KMS-11 (cell line): ENCODE measurements around the gene KPTN.

Experiments
- H2AFZ ChIP-seq: fragments of 200-600 bp; sonication (generic); 2 replicates; pipeline ENCODE4 v1.6.1; 2016; ENCODE audit warnings: antibody characterized with exemption, mixed run types, low read depth
- H3K27ac ChIP-seq: fragments of 200-600 bp; sonication (generic); 2 replicates; pipeline ENCODE4 v1.6.1; 2016; ENCODE audit warnings: mild to moderate bottlenecking, mixed run types
- H3K27me3 ChIP-seq: fragments of 200-600 bp; sonication (generic); 2 replicates; pipeline ENCODE4 v1.6.1; 2017; ENCODE audit warnings: mild to moderate bottlenecking, low read depth, mixed run types, moderate library complexity; ENCODE audit not compliant: insufficient read depth
- H3K36me3 ChIP-seq: fragments of 200-600 bp; sonication (generic); 2 replicates; pipeline ENCODE4 v1.6.1; 2017; ENCODE audit warnings: mild to moderate bottlenecking, mixed run types; ENCODE audit not compliant: insufficient read depth
- H3K4me1 ChIP-seq: fragments of 200-600 bp; sonication (generic); 2 replicates; pipeline ENCODE4 v1.6.1; 2016; ENCODE audit warnings: mild to moderate bottlenecking, low read depth, mixed run types; ENCODE audit not compliant: poor library complexity, severe bottlenecking
- H3K4me2 ChIP-seq: fragments of 200-600 bp; sonication (generic); 2 replicates; pipeline ENCODE4 v1.7.0; 2016; ENCODE audit warnings: mild to moderate bottlenecking, mixed run types
- H3K4me3 ChIP-seq: fragments of 200-600 bp; sonication (generic); IDR thresholded peaks from 2 replicates; pipeline ENCODE4 v1.6.1; 2017; ENCODE audit warnings: low read depth, low read length, mixed read lengths; ENCODE audit not compliant: insufficient read depth
- H3K79me2 ChIP-seq: fragments of 200-600 bp; sonication (generic); 2 replicates; pipeline ENCODE4 v1.6.1; 2016; ENCODE audit warnings: low read depth, mixed run types; ENCODE audit not compliant: insufficient read depth
- H3K9ac ChIP-seq: fragments of 200-600 bp; sonication (generic); 2 replicates; pipeline ENCODE4 v1.6.1; 2016; ENCODE audit warnings: mild to moderate bottlenecking, mixed run types
- H4K20me1 ChIP-seq: fragments of 200-600 bp; sonication (generic); 2 replicates; pipeline ENCODE4 v1.6.1; 2016; ENCODE audit warnings: mild to moderate bottlenecking, mixed run types; ENCODE audit not compliant: insufficient read depth
- CTCF ChIP-seq: fragments of 200-600 bp; sonication (generic); conservative IDR thresholded peaks from 2 replicates; pipeline ENCODE4 v1.6.1; 2017; ENCODE audit warnings: low read depth, mild to moderate bottlenecking, antibody characterized with exemption, low read length, moderate library complexity, mixed read lengths

Gene KPTN

GRCh38 chr19:47471733-47472457 lies 12.1 kb downstream of the KPTN start, which contains the start of gene SLC8A2:
Gene SLC8A2 (minus strand): TSS chr19:47471893. CDS start chr19:47466403, 5,490 bp downstream.
- Histone ChIP-seq H3K27me3 (peaks cover 78% of the 10 kb centered on the region), H3K79me2 (no peaks in the 10 kb centered on the region), H3K9ac (no peak within 1 kb of the TSS), H2AFZ (no peak within 1 kb of the TSS), H3K4me3 (no peak within 1 kb of the TSS), H3K4me1 (peaks cover 4% of the 10 kb centered on the region), H3K27ac (no peak within 1 kb of the TSS), H3K4me2 (no peak within 1 kb of the TSS), H4K20me1 (no peaks in the 10 kb centered on the region), H3K36me3 (no peaks in the 10 kb centered on the region)
- no peak for TF ChIP-seq CTCF

- no peak overlapping the region for H3K27ac ChIP-seq
- H3K4me1 ChIP-seq, result peaks cover 4% of the 10 kb centered on the region
- no peak overlapping the region for H3K9ac ChIP-seq
- peaks cover 83% of the 10 kb centered on the region for H3K27me3 ChIP-seq
- H3K4me2 ChIP-seq, result no peak overlapping the region
- no peak overlapping the region for H3K4me3 ChIP-seq
- no peak overlapping the region for H2AFZ ChIP-seq
- H3K79me2 ChIP-seq, result no peaks in the 10 kb centered on the region
- no peaks in the 10 kb centered on the region for H3K36me3 ChIP-seq
- no peak for TF ChIP-seq CTCF
- H4K20me1 ChIP-seq, result no peaks in the 10 kb centered on the region
Measured at GRCh38 chr19:47471381-47471732, 12.7 kb downstream of the KPTN start.

- Histone ChIP-seq H3K4me1 (peaks cover 4% of the 10 kb centered on the region), H3K27me3 (peaks cover 84% of the 10 kb centered on the region), H3K79me2 (no peaks in the 10 kb centered on the region), H3K27ac (no peak overlapping the region), H3K36me3 (no peaks in the 10 kb centered on the region), H3K9ac (no peak overlapping the region), H3K4me2 (no peak overlapping the region), H3K4me3 (no peak overlapping the region), H2AFZ (no peak overlapping the region), H4K20me1 (no peaks in the 10 kb centered on the region)
- TF ChIP-seq CTCF, result no peak
Measured at GRCh38 chr19:47470447-47471195, 13.4 kb downstream of the KPTN start.

- H3K4me2 ChIP-seq, result no peak overlapping the region
Measured at GRCh38 chr19:47469719-47470118, 14.3 kb downstream of the KPTN start.

More at GRCh38 chr19:47469719-47470118, 14.3 kb downstream of the KPTN start:
- peaks cover 87% of the 10 kb centered on the region for H3K27me3 ChIP-seq
- H3K27ac ChIP-seq, result no peak overlapping the region
- no peaks in the 10 kb centered on the region for H3K36me3 ChIP-seq
- H3K4me3 ChIP-seq, result no peak overlapping the region
- no peaks in the 10 kb centered on the region for H4K20me1 ChIP-seq
- H3K4me1 ChIP-seq, result peaks cover 4% of the 10 kb centered on the region
- H2AFZ ChIP-seq, result no peak overlapping the region
- no peaks in the 10 kb centered on the region for H3K79me2 ChIP-seq
- TF ChIP-seq CTCF, result no peak
- no peak overlapping the region for H3K9ac ChIP-seq
